Keratinocyte (primary cell): ENCODE measurements around the gene NAALADL2. TPM values are rescaled to one million over a fixed set of nuclear protein-coding genes. Genes with fewer than 3 reads are reported as not detected.

Source experiments
- DNase-seq: peaks from one replicate; pipeline ENCODE4 v3.0.0-alpha.2; 2011; ENCODE audit warnings: low read depth, missing footprints, low spot score
- FAIRE-seq: peaks from 2 replicates; lab custom pipeline; 2011; peaks lifted over from hg19 to GRCh38; lab: Jason Lieb, UNC
- H2AFZ ChIP-seq: 2 replicates; pipeline ENCODE4 v1.6.0; 2012; ENCODE audit warnings: low read length, control low read depth, inconsistent platforms; ENCODE audit not compliant: control insufficient read depth
- H3K27ac ChIP-seq: 2 replicates; pipeline ENCODE4 v1.5.1; 2011; ENCODE audit warnings: low read length; ENCODE audit not compliant: control insufficient read depth, insufficient read depth
- H3K27me3 ChIP-seq: 3 replicates; pipeline ENCODE4 v1.6.0; 2011; ENCODE audit warnings: low read length; ENCODE audit not compliant: control insufficient read depth, insufficient read depth; ENCODE audit errors: extremely low read depth
- H3K36me3 ChIP-seq, 2 experiments: 2 replicates in 1 of 2; 3 replicates in 1 of 2; pipeline ENCODE4 v1.5.1; 2011; ENCODE audit warnings: low read length in 2 of 2, mild to moderate bottlenecking in 1 of 2; ENCODE audit not compliant: control insufficient read depth in 2 of 2, insufficient read depth in 2 of 2; ENCODE audit errors: extremely low read depth in 1 of 2
- H3K4me1 ChIP-seq: 3 replicates; pipeline ENCODE4 v1.5.1; 2011; ENCODE audit warnings: low read length; ENCODE audit not compliant: control insufficient read depth, insufficient read depth; ENCODE audit errors: extremely low read depth
- H3K4me2 ChIP-seq: 3 replicates; pipeline ENCODE4 v1.6.0; 2011; ENCODE audit warnings: low read depth, low read length; ENCODE audit not compliant: control insufficient read depth, insufficient read depth; ENCODE audit errors: extremely low read depth
- H3K4me3 ChIP-seq, 3 experiments: fragments of 200-600 bp in 1 of 3; sonication (generic) in 1 of 3; 2 replicates in 2 of 3; 3 replicates in 1 of 3; pipeline ENCODE4 v1.5.1; 2011 to 2016; ENCODE audit warnings: low read length in 3 of 3, mild to moderate bottlenecking in 3 of 3, control low read depth in 2 of 3, inconsistent platforms in 1 of 3, low read depth in 1 of 3, mixed read lengths in 1 of 3, mixed run types in 1 of 3, moderate library complexity in 1 of 3; ENCODE audit not compliant: control insufficient read depth in 2 of 3, insufficient read depth in 2 of 3; ENCODE audit errors: extremely low read depth in 1 of 3
- H3K79me2 ChIP-seq: 2 replicates; pipeline ENCODE4 v1.6.0; 2012; ENCODE audit warnings: low read length; ENCODE audit not compliant: control insufficient read depth, insufficient read depth
- H3K9ac ChIP-seq: 3 replicates; pipeline ENCODE4 v1.6.0; 2011; ENCODE audit warnings: low read length; ENCODE audit not compliant: control insufficient read depth, insufficient read depth; ENCODE audit errors: extremely low read depth
- H3K9me1 ChIP-seq: 3 replicates; pipeline ENCODE4 v1.6.0; 2011; ENCODE audit warnings: low read length; ENCODE audit not compliant: control insufficient read depth, insufficient read depth; ENCODE audit errors: extremely low read depth
- H3K9me3 ChIP-seq: 2 replicates; pipeline ENCODE4 v1.5.1; 2012; ENCODE audit warnings: low read depth, low read length; ENCODE audit not compliant: control insufficient read depth
- H4K20me1 ChIP-seq: 3 replicates; pipeline ENCODE4 v1.6.0; 2011; ENCODE audit warnings: low read length; ENCODE audit not compliant: control insufficient read depth, insufficient read depth; ENCODE audit errors: extremely low read depth
- EZH2 ChIP-seq: IDR thresholded peaks from one replicate; pipeline ENCODE4 v1.6.1; 2012; ENCODE audit warnings: inconsistent platforms, mild to moderate bottlenecking, low read length, moderate library complexity
- dilution Hi-C: fragments of 300-500 bp; cut with MboI; formaldehyde crosslinking; loops from one replicate; pipeline ENCODE4 v1.7.0; 2020; ENCODE audit warnings: low sequenced_read_pairs; ENCODE audit not compliant: extremely low pct_ligation_motif_present
- polyA plus RNA-seq, 5 experiments: library from polyadenylated mRNA; depleted of rRNA in 3 of 5; stranded (reverse) in 3 of 5; stranded (forward) in 1 of 5; unstranded in 1 of 5; fragments of >200 nt; gene quantifications; 1 replicate in 1 of 5; 2 replicates in 3 of 5; 3 replicates in 1 of 5; pipeline versions ENCODE4 v1.2.1 to v1.2.3, GENCODE V29; 2011 to 2012; ENCODE audit warnings: missing spikeins in 2 of 5, low read depth in 1 of 5, low replicate concordance in 1 of 5
- TF ChIP-seq, protein P1 (sequence below), 3 experiments: IDR thresholded peaks in 1 of 3; conservative IDR thresholded peaks in 1 of 3; optimal IDR thresholded peaks in 1 of 3; 2 replicates in 2 of 3; 3 replicates in 1 of 3; pipeline versions ENCODE3 to v1.5.1; 2011; ENCODE audit warnings: low read length in 3 of 3, mild to moderate bottlenecking in 3 of 3, moderate library complexity in 2 of 3, control low read depth in 1 of 3, inconsistent platforms in 1 of 3; ENCODE audit not compliant: insufficient read depth in 2 of 3; ENCODE audit errors: extremely low read depth in 1 of 3

The NAALADL2 gene
- polyA plus RNA-seq, 1 donor (not counting 4 experiments of a cell fraction or from before 2014, with no cell fraction given), result 0.75 TPM

DNA sequence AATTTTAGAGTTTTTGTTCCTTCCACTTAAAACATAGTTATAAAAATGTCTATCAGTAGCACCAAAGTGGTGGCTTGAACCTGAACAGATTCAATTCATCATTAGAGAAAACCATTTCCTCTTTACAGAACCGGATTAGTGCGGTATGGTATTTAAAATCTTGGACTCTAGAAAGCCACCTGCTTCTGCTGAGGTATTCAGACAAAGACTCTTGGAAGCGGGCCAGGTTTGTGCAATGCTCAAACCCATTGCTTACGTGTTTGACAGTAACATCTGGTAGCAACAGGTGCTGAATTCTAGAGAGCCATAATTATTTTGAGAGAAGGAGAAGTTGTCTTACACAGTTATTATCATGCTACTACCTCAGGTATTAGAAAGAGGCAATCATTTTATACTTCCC, 290.5 kb downstream of the NAALADL2 start:
- dilution Hi-C loops, result no loop called here

DNA sequence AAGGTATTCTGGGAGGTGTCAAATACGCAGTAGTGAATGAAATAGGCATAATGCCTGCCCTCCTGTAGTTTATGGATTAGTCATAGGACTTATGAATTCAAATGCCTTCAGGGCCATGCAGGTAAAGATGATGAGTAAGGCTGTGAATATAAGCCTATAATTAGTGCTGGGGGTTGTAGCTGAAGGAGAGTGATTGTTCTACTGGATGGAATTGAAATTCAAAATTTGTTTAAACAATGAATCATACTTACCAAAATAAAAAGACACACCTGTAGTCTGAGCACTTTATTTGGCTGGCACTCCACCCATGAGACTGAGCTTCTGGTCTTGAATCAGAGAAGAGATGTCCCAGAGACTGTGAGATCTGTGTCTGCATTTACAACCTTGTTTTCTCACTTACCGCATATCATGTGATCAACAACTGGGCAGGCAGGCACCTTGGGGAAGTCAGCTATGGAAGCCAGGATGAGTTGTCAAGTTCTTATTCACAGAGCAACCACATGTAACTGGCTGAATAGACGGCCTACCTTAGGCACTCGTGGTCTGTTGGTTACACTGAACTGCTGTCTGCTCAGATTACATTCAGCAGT, 291.8 kb downstream of the NAALADL2 start:
- dilution Hi-C loops, result no loop called here
- Histone ChIP-seq H2AFZ (peak overlapping the region; percentile 47), H4K20me1 (no peaks in the 10 kb centered on the region), H3K79me2 (no peaks in the 10 kb centered on the region), H3K9me1 (no peaks in the 10 kb centered on the region), H3K36me3 (no peaks in the 10 kb centered on the region), H3K27me3 (no peaks in the 10 kb centered on the region), H3K9me3 (no peaks in the 10 kb centered on the region), H3K27ac (peak overlapping the region; percentile 46), H3K4me2 (peak overlapping the region; percentile 41), H3K4me1 (peaks cover 12% of the 10 kb centered on the region), H3K4me3 (no peak overlapping the region), H3K9ac (no peak overlapping the region)
- FAIRE-seq (peak; percentile 99), DNase-seq (peak; percentile 80)
- TF ChIP-seq, protein P1, sequence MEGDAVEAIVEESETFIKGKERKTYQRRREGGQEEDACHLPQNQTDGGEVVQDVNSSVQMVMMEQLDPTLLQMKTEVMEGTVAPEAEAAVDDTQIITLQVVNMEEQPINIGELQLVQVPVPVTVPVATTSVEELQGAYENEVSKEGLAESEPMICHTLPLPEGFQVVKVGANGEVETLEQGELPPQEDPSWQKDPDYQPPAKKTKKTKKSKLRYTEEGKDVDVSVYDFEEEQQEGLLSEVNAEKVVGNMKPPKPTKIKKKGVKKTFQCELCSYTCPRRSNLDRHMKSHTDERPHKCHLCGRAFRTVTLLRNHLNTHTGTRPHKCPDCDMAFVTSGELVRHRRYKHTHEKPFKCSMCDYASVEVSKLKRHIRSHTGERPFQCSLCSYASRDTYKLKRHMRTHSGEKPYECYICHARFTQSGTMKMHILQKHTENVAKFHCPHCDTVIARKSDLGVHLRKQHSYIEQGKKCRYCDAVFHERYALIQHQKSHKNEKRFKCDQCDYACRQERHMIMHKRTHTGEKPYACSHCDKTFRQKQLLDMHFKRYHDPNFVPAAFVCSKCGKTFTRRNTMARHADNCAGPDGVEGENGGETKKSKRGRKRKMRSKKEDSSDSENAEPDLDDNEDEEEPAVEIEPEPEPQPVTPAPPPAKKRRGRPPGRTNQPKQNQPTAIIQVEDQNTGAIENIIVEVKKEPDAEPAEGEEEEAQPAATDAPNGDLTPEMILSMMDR (optimal IDR thresholded peaks at IDR 0.05 in 1 of 3, IDR thresholded peaks at IDR 0.05 in 1 of 3, conservative IDR thresholded peaks at IDR 0.05 in 1 of 3; ENCODE audit: extremely low read depth in 1 of 3, insufficient read depth in 2 of 3, low read length in 3 of 3), result no peak

More for the DNA sequence above, 290.5 kb downstream of the NAALADL2 start:
- Histone ChIP-seq H3K4me1 (peaks cover 12% of the 10 kb centered on the region), H3K27me3 (no peaks in the 10 kb centered on the region), H3K9me1 (no peaks in the 10 kb centered on the region), H2AFZ (no peak overlapping the region), H3K36me3 (no peaks in the 10 kb centered on the region), H3K4me3 (no peak overlapping the region), H4K20me1 (no peaks in the 10 kb centered on the region), H3K27ac (no peak overlapping the region), H3K9ac (no peak overlapping the region), H3K9me3 (no peaks in the 10 kb centered on the region), H3K79me2 (no peaks in the 10 kb centered on the region), H3K4me2 (no peak overlapping the region)
- no peak for TF ChIP-seq EZH2
- TF ChIP-seq, protein P1 (optimal IDR thresholded peaks at IDR 0.05 in 1 of 3, IDR thresholded peaks at IDR 0.05 in 1 of 3, conservative IDR thresholded peaks at IDR 0.05 in 1 of 3; ENCODE audit: extremely low read depth in 1 of 3, insufficient read depth in 2 of 3, low read length in 3 of 3), result no peak
- peak; percentile 53 for FAIRE-seq
- DNase-seq, result peak; percentile 67
